ENCODE measurements around the gene UMPS. TPM values are rescaled to one million over a fixed set of nuclear protein-coding genes. Genes with fewer than 3 reads are reported as not detected.
"Not testable (repeated sequence)": the region's sequence is repeated elsewhere in the genome, so short reads cannot be mapped to it uniquely, and the experiment has no call there.

The UMPS gene
- total RNA-seq, 1 donor from 2014 or later, result 31.3 TPM

DNA sequence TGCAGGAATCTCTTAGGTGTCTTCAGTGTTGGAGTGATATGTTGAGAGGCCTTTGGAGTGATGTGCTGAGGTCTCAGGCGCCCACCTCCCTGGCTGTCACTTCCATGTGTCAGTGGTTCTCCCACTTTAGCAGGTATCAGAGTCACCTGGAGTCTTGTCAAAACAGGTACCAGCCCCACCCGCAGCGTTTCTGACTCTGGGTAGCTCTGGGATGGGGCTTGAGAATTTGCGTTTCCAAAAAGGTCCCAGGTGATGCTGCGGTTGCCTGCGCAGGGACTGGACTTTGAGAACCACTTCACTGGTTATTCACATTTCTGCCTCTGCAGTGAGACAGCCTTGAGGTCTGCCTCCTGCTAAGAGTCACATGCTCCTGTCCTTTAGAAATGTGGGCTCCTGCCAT lies 15.5 kb downstream of the UMPS start:
- FAIRE-seq (no peak), DNase-seq (ENCODE audit: low read depth) (no peak)
- Histone ChIP-seq H3K27me3 (ENCODE audit: control insufficient read depth, insufficient read depth, low read length) (no peaks in the 10 kb centered on the region), H3K36me3 (ENCODE audit: control insufficient read depth, insufficient read depth, low read length) (peaks cover 6% of the 10 kb centered on the region), H3K4me3 (ENCODE audit: low read depth, low read length) (no peak overlapping the region)
- no peak for TF ChIP-seq CTCF (IDR thresholded peaks at IDR 0.05; ENCODE audit: insufficient read depth, low read length, severe bottlenecking)

DNA sequence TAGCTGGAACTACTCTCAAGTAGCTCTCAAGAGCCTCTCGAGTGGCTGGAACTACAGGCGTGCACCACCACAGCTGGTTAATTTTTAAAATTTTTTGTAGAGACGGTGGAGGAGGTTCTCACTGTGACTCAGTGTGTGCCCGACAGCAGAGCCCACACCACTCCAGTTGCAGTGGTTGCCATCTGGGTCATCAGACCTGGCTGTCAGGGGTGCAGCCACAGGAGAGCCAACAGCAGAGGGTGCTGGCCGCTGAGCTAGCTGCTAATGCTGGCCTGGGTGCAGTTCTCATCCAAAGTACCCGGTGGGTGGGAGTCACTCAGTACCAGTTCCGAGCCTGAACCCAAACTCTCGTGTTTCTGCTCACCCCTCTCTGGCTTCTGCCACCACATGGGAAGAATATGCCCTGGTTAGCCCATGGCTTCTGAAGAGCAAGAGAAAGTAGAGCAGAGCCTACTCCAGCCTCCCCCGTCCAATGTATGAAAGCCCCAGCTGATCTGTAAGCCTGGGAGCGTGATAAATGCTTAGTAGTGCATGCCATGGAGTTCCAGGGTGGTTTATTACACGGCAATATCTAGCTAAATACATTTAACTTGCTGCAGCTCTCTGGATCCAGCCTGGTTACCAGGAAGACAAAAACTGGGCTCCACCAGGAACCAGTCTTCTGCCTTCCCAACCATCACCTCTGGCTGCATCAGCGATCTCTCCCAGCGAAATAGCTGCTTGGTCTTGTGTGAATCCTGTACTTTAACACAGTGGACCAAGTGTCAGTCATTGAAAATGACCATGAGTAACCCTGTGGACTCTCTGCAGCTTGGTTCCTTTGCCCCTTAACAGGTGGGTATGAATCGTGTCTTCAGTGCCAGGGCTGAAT lies 17.1 kb downstream of the UMPS start:
- Histone ChIP-seq H3K36me3 (ENCODE audit: control insufficient read depth, insufficient read depth, low read length) (peaks cover 5% of the 10 kb centered on the region), H3K27me3 (ENCODE audit: control insufficient read depth, insufficient read depth, low read length) (no peaks in the 10 kb centered on the region), H3K4me3 (ENCODE audit: low read depth, low read length) (no peak overlapping the region)
- DNase-seq (ENCODE audit: low read depth), result no peak
- TF ChIP-seq CTCF (IDR thresholded peaks at IDR 0.05; ENCODE audit: insufficient read depth, low read length, severe bottlenecking), result no peak
- FAIRE-seq, result peak; percentile 72

DNA sequence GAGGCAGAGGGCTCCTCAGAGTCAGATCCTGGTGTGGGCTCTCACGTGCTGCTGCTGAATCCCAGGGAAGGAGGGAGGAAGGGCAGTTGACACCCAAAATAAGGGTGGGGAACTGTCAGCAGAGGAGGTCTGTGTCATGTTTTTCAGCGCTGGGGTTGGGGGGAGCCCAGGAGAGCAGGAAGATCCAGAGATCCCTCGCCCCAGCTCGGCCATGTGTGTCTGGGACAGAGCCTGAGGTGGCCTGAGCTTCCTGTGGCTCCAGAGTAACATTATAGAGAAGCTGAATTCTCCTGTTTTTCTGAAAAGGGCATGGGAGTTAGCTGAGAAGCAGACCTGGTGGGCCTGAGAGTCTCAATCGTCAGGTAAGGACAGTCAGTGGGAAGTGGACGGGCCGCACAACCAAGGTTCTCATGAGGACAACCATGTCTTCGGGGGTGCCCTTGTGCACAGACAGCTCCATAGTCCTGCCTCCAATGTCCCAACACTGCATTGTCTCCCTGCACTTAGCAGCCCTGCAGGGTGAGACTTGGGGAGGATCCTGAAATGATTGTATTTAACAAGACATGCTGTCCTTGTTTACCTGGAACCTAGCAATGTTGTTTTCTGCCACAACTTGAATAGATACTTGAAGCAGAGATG lies 18.4 kb downstream of the UMPS start:
- FAIRE-seq, result no peak
- H3K36me3 ChIP-seq (ENCODE audit: control insufficient read depth, insufficient read depth, low read length), result peaks cover 5% of the 10 kb centered on the region

GRCh38 chr3:124749877-124750276 lies 19.6 kb downstream of the UMPS start:
- DNase-seq (ENCODE audit: low read depth); H3K4me3 ChIP-seq (ENCODE audit: low read depth, low read length); FAIRE-seq; H3K36me3 ChIP-seq (ENCODE audit: control insufficient read depth, insufficient read depth, low read length); H3K27me3 ChIP-seq (ENCODE audit: control insufficient read depth, insufficient read depth, low read length): not testable (repeated sequence)

More for the DNA sequence above, 18.4 kb downstream of the UMPS start:
- DNase-seq (ENCODE audit: low read depth), result no peak
- Histone ChIP-seq H3K4me3 (ENCODE audit: low read depth, low read length) (no peak overlapping the region), H3K27me3 (ENCODE audit: control insufficient read depth, insufficient read depth, low read length) (no peaks in the 10 kb centered on the region)
- no peak for TF ChIP-seq CTCF (IDR thresholded peaks at IDR 0.05; ENCODE audit: insufficient read depth, low read length, severe bottlenecking)

GRCh38 chr3:124751501-124751900 lies 21.2 kb downstream of the UMPS start:
- DNase-seq (ENCODE audit: low read depth), result no peak
- Histone ChIP-seq H3K4me3 (ENCODE audit: low read depth, low read length) (no peak overlapping the region), H3K36me3 (ENCODE audit: control insufficient read depth, insufficient read depth, low read length) (no peaks in the 10 kb centered on the region), H3K27me3 (ENCODE audit: control insufficient read depth, insufficient read depth, low read length) (no peaks in the 10 kb centered on the region)
- no peak for TF ChIP-seq CTCF (IDR thresholded peaks at IDR 0.05; ENCODE audit: insufficient read depth, low read length, severe bottlenecking)
- FAIRE-seq, result no peak

- TF ChIP-seq CTCF (IDR thresholded peaks at IDR 0.05; ENCODE audit: insufficient read depth, low read length, severe bottlenecking), result no peak
- Histone ChIP-seq H3K27me3 (ENCODE audit: control insufficient read depth, insufficient read depth, low read length) (no peaks in the 10 kb centered on the region), H3K36me3 (ENCODE audit: control insufficient read depth, insufficient read depth, low read length) (no peaks in the 10 kb centered on the region), H3K4me3 (ENCODE audit: low read depth, low read length) (no peak overlapping the region)
- FAIRE-seq (no peak), DNase-seq (ENCODE audit: low read depth) (no peak)
Observed at GRCh38 chr3:124752051-124752450, 21.8 kb downstream of the UMPS start.

- DNase-seq (ENCODE audit: low read depth); H3K27me3 ChIP-seq (ENCODE audit: control insufficient read depth, insufficient read depth, low read length); FAIRE-seq; H3K4me3 ChIP-seq (ENCODE audit: low read depth, low read length); H3K36me3 ChIP-seq (ENCODE audit: control insufficient read depth, insufficient read depth, low read length): not testable (repeated sequence)
Observed at GRCh38 chr3:124757926-124758325, 27.7 kb downstream of the UMPS start.

All from bronchial epithelial cell (primary cell).